Measurements from ENCODE around the gene BCR. TPM values are rescaled to one million over a fixed set of nuclear protein-coding genes. Genes with fewer than 3 reads are reported as not detected.

The BCR gene
- total RNA-seq, 1 donor from 2014 or later, result 118 TPM

GRCh38 chr22:23351321-23351720 is 171.0 kb downstream of the BCR start:
- DNase-seq (ENCODE audit: low read depth) (no peak), FAIRE-seq (no peak)
- Histone ChIP-seq H3K27me3 (ENCODE audit: control insufficient read depth, insufficient read depth, low read length) (no peaks in the 10 kb centered on the region), H3K4me3 (ENCODE audit: low read depth, low read length) (no peak overlapping the region), H3K36me3 (ENCODE audit: control insufficient read depth, insufficient read depth, low read length) (no peaks in the 10 kb centered on the region)
- TF ChIP-seq CTCF (IDR thresholded peaks at IDR 0.05; ENCODE audit: insufficient read depth, low read length, severe bottlenecking), result no peak

GRCh38 chr22:23353004-23353403 is 172.7 kb downstream of the BCR start:
- TF ChIP-seq CTCF (IDR thresholded peaks at IDR 0.05; ENCODE audit: insufficient read depth, low read length, severe bottlenecking), result no peak
- Histone ChIP-seq H3K27me3 (ENCODE audit: control insufficient read depth, insufficient read depth, low read length) (no peaks in the 10 kb centered on the region), H3K4me3 (ENCODE audit: low read depth, low read length) (no peak overlapping the region), H3K36me3 (ENCODE audit: control insufficient read depth, insufficient read depth, low read length) (no peaks in the 10 kb centered on the region)
- DNase-seq (ENCODE audit: low read depth) (no peak), FAIRE-seq (no peak)

- DNase-seq (ENCODE audit: low read depth) (no peak), FAIRE-seq (no peak)
- TF ChIP-seq CTCF (IDR thresholded peaks at IDR 0.05; ENCODE audit: insufficient read depth, low read length, severe bottlenecking), result no peak
- H3K4me3 ChIP-seq (ENCODE audit: low read depth, low read length), result no peak overlapping the region
- H3K36me3 ChIP-seq (ENCODE audit: control insufficient read depth, insufficient read depth, low read length), result no peaks in the 10 kb centered on the region
- H3K27me3 ChIP-seq (ENCODE audit: control insufficient read depth, insufficient read depth, low read length), result no peaks in the 10 kb centered on the region
Observed at GRCh38 chr22:23353696-23354095, 173.4 kb downstream of the BCR start.

DNA sequence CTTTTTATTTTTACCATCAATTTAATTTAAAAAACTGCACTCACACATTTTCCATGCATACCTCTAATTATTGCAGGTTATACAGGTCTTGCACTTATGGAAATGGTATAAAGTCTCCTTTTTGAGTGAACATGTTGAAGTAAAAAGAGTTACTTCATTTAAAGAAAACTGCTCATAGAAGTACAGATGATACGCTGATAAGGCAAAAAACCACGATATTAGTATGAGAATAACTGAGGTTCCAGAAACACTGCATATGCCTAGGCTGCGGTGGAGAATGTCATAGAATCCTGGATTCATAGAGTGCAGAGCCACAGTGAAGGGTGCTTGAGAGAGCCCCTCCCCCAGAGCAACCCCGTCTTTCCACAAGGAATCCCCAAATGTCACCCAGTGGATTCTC is 175.8 kb downstream of the BCR start:
- DNase-seq (ENCODE audit: low read depth) (no peak), FAIRE-seq (no peak)
- no peak overlapping the region for H3K4me3 ChIP-seq (ENCODE audit: low read depth, low read length)
- no peak for TF ChIP-seq CTCF (IDR thresholded peaks at IDR 0.05; ENCODE audit: insufficient read depth, low read length, severe bottlenecking)
- H3K27me3 ChIP-seq (ENCODE audit: control insufficient read depth, insufficient read depth, low read length), result peaks cover 1% of the 10 kb centered on the region
- no peaks in the 10 kb centered on the region for H3K36me3 ChIP-seq (ENCODE audit: control insufficient read depth, insufficient read depth, low read length)

GRCh38 chr22:23357053-23357452 is 176.7 kb downstream of the BCR start:
- DNase-seq (ENCODE audit: low read depth) (no peak), FAIRE-seq (no peak)
- no peak for TF ChIP-seq CTCF (IDR thresholded peaks at IDR 0.05; ENCODE audit: insufficient read depth, low read length, severe bottlenecking)
- H3K27me3 ChIP-seq (ENCODE audit: control insufficient read depth, insufficient read depth, low read length), result peaks cover 1% of the 10 kb centered on the region
- no peaks in the 10 kb centered on the region for H3K36me3 ChIP-seq (ENCODE audit: control insufficient read depth, insufficient read depth, low read length)
- H3K4me3 ChIP-seq (ENCODE audit: low read depth, low read length), result no peak overlapping the region

- H3K4me3 ChIP-seq (ENCODE audit: low read depth, low read length), result no peak overlapping the region
- DNase-seq (ENCODE audit: low read depth) (no peak), FAIRE-seq (peak; percentile 84)
- H3K36me3 ChIP-seq (ENCODE audit: control insufficient read depth, insufficient read depth, low read length), result no peaks in the 10 kb centered on the region
- H3K27me3 ChIP-seq (ENCODE audit: control insufficient read depth, insufficient read depth, low read length), result peaks cover 6% of the 10 kb centered on the region
- no peak for TF ChIP-seq CTCF (IDR thresholded peaks at IDR 0.05; ENCODE audit: insufficient read depth, low read length, severe bottlenecking)
Observed at GRCh38 chr22:23359583-23360123, 179.3 kb downstream of the BCR start.
